ENCODE results near the gene ADM2.

ADM2 gene

DNA sequence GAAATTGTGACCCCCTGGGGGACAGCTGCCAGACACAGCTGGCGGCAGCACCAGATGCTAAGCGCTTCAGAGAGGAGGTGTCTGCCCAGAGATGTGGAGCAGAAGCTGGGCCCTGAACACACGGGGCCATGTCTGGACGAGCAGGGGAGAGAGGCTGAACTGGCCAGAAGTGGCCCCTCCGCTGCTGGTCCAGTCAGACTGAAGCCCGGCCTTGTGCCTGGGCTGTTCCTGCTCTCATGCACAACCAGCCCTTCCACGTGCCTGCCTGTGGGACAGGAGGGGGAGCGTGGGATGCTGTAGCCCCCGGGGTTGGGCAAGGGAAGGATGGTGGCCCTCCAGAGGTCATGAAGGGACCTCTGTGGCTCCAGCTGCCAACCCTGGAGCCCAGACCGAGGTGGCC lies 1.8 kb downstream of the ADM2 start:
- no peaks in the 10 kb centered on the region for H4K20me1 ChIP-seq (ENCODE audit: insufficient read depth, low read length)
- no peak overlapping the region for H3K9ac ChIP-seq (ENCODE audit: low read length)
- H3K4me2 ChIP-seq (ENCODE audit: low read length): no peak overlapping the region
- H3K4me3 ChIP-seq (ENCODE audit: low read length): no peak overlapping the region
- no peaks in the 10 kb centered on the region for H3K27me3 ChIP-seq (ENCODE audit: low read depth, low read length)
- TF ChIP-seq EZH2phosphoT487 (IDR thresholded peaks at IDR 0.05; ENCODE audit: low read depth) (no peak), CTCF (IDR thresholded peaks at IDR 0.05; ENCODE audit: low read depth, low read length) (no peak)
- peaks cover 6% of the 10 kb centered on the region; the same call in 1 of the 2 replicates for H3K4me1 ChIP-seq (ENCODE audit: low read length)
- H3K9me3 ChIP-seq (ENCODE audit: insufficient read depth, low read length): no peaks in the 10 kb centered on the region
- H3K79me2 ChIP-seq (ENCODE audit: low read length): no peaks in the 10 kb centered on the region
- no peak overlapping the region for H2AFZ ChIP-seq (ENCODE audit: low read depth, low read length)
- H3K27ac ChIP-seq (ENCODE audit: low read length): no peak overlapping the region
- H3K36me3 ChIP-seq (replicated peaks; ENCODE audit: low read depth, low read length): no peaks in the 10 kb centered on the region

DNA sequence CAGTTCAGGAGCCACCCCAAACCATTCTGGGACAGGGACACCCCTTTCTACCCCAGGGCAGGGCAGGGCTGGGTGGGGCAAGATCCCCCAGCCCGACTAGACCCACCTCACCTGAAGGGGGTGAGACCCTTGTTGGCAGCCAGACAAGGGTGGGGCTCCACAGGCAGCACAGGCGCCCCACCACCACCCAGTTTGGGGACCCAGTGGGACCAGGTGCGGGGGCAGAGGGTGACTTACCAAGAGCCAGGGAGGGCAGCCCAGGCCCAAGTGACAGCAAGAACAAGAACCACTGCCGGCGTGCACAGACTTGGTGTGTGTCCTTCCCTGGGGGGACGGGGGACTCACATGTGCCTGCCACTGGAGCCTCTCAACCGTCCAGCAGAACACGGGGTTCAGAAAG lies 2.2 kb downstream of the ADM2 start:
- Histone ChIP-seq H3K27ac (ENCODE audit: low read length) (no peak overlapping the region), H3K9me3 (ENCODE audit: insufficient read depth, low read length) (no peaks in the 10 kb centered on the region), H3K36me3 (replicated peaks; ENCODE audit: low read depth, low read length) (no peaks in the 10 kb centered on the region), H3K4me2 (ENCODE audit: low read length) (no peak overlapping the region), H2AFZ (ENCODE audit: low read depth, low read length) (no peak overlapping the region), H3K4me3 (ENCODE audit: low read length) (no peak overlapping the region), H3K27me3 (ENCODE audit: low read depth, low read length) (no peaks in the 10 kb centered on the region), H3K4me1 (ENCODE audit: low read length) (peaks cover 6% of the 10 kb centered on the region; the same call in 1 of the 2 replicates), H3K79me2 (ENCODE audit: low read length) (no peaks in the 10 kb centered on the region), H3K9ac (ENCODE audit: low read length) (no peak overlapping the region), H4K20me1 (ENCODE audit: insufficient read depth, low read length) (no peaks in the 10 kb centered on the region)
- TF ChIP-seq EZH2phosphoT487 (IDR thresholded peaks at IDR 0.05; ENCODE audit: low read depth) (no peak), CTCF (IDR thresholded peaks at IDR 0.05; ENCODE audit: low read depth, low read length) (no peak)

DNA sequence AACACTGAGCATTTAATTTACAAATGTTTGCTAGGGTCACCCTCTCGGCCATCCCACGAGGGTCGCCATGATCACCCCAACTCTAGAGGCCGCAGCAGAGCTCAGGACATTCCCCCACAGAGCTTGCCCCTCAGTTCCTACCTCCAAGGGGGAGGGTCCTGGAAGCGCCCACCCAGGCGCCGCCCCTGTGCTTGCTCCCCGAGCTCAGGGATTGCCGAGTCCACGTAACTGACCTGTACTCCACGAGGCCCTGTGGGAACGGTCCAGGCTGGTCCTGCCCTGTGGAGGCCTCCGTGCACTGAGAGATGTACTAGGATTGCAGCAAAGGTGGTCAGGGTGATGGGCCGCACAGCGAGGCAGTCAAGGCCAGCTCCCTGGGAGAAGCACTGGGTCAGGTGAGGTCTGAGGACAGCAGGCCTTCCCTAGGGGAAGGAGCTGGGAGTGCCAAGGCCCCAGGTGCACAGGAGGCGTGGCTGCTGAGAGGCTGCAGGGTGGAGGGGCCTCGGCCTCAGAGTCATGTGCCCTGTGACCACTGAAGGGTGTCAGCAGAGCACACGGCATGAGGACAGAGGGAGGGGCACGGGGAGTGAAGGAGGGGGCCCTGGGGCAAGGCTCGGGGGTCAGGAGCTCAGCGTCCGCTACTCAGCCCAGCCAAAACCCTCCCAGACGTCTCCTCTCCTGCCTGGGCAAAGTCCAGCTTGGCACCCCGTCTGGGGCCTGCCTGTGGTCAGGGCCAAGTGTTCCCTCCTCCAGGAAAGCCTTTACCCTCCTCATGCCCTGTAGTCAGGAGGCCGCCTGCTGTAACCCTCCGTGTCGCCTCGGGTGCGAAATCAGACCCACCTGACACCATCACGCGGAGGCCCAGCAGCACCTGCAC lies 2.9 kb downstream of the ADM2 start:
- Histone ChIP-seq H3K79me2 (ENCODE audit: low read length) (no peaks in the 10 kb centered on the region), H3K4me1 (ENCODE audit: low read length) (peaks cover 6% of the 10 kb centered on the region; the same call in 1 of the 2 replicates), H4K20me1 (ENCODE audit: insufficient read depth, low read length) (no peaks in the 10 kb centered on the region), H3K27me3 (ENCODE audit: low read depth, low read length) (no peaks in the 10 kb centered on the region), H3K9ac (ENCODE audit: low read length) (no peak overlapping the region), H3K9me3 (ENCODE audit: insufficient read depth, low read length) (no peaks in the 10 kb centered on the region), H3K4me2 (ENCODE audit: low read length) (no peak overlapping the region), H3K27ac (ENCODE audit: low read length) (no peak overlapping the region), H3K4me3 (ENCODE audit: low read length) (no peak overlapping the region), H3K36me3 (replicated peaks; ENCODE audit: low read depth, low read length) (no peaks in the 10 kb centered on the region), H2AFZ (ENCODE audit: low read depth, low read length) (no peak overlapping the region)
- TF ChIP-seq EZH2phosphoT487 (IDR thresholded peaks at IDR 0.05; ENCODE audit: low read depth) (no peak), CTCF (IDR thresholded peaks at IDR 0.05; ENCODE audit: low read depth, low read length) (no peak)

GRCh38 chr22:50485221-50486131 lies 4.1 kb downstream of the ADM2 start:
- no peak overlapping the region for H2AFZ ChIP-seq (ENCODE audit: low read depth, low read length)

More at GRCh38 chr22:50485221-50486131, 4.1 kb downstream of the ADM2 start:
- H3K9ac ChIP-seq (ENCODE audit: low read length): no peak overlapping the region
- no peaks in the 10 kb centered on the region for H3K79me2 ChIP-seq (ENCODE audit: low read length)
- H3K4me2 ChIP-seq (ENCODE audit: low read length): no peak overlapping the region
- TF ChIP-seq CTCF (IDR thresholded peaks at IDR 0.05; ENCODE audit: low read depth, low read length): no peak
- no peaks in the 10 kb centered on the region for H3K27me3 ChIP-seq (ENCODE audit: low read depth, low read length)
- no peaks in the 10 kb centered on the region for H4K20me1 ChIP-seq (ENCODE audit: insufficient read depth, low read length)
- no peak overlapping the region for H3K27ac ChIP-seq (ENCODE audit: low read length)
- H3K4me1 ChIP-seq (ENCODE audit: low read length): peaks cover 6% of the 10 kb centered on the region; the same call in 1 of the 2 replicates
- no peak overlapping the region for H3K4me3 ChIP-seq (ENCODE audit: low read length)
- no peaks in the 10 kb centered on the region for H3K9me3 ChIP-seq (ENCODE audit: insufficient read depth, low read length)
- no peaks in the 10 kb centered on the region for H3K36me3 ChIP-seq (replicated peaks; ENCODE audit: low read depth, low read length)

All from OCI-LY3 (cell line).